Activated CD4-positive, alpha-beta T cell treated with anti-CD3 and anti-CD28 coated beads for 24 hours (primary cell): Measurements from ENCODE around the gene PLEKHG3.
"Not testable (repeated sequence)": the region's sequence is repeated elsewhere in the genome, so short reads cannot be mapped to it uniquely, and the experiment has no call there.

Experiments
- DNase-seq, 2 donors: peaks; one replicate each; pipeline ENCODE4 v3.0.0-alpha.2; 2020; ENCODE audit warnings: low read depth in 2 of 2

Gene PLEKHG3

DNA sequence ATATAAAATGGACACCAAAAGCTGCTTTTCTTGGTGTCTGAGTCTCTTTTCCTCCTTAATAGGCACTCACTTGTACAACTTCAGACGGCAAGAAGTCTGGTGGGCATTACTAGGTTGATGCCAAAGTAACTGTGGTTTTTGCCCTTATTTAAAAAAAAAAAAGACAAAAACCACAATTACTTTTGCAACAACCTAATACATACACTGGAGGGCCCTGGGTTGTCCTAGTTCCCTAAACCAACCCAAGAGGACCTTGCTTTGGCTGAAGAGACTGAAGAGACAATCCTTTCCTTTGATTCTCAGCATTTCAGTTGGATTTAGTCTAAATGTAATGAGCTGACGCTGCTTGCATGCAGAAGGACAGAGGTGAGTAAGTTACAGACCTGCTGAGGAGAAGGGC, 16.2 kb upstream of the PLEKHG3 start:
- DNase-seq, result no peak

DNA sequence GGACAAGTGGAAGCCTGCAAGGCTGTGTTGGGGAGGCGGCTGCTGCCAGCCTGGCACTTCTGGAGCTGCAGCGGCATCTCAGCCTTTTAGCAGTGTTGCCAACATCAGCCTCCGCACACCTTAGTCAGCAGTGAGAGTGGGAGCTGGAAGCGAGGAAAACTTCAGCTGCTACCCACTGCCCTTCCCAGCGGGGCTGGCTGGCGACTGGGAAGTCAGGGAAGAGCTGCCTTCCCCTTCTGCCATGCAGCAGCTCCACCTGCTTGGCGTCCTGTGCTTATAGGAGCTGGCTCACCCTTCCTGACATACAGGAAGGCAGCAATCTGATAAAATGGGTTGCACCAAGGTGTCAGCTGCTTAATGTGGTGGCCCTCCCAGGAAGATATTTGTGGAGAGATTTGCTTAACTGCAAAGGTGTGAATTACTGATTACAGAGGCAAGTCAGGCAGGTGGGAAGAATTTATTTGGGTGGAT, 15.4 kb upstream of the PLEKHG3 start:
- DNase-seq, result no peak

- DNase-seq, result no peak
These were observed 14.9 kb upstream of the PLEKHG3 start for GRCh38 chr14:64689289-64689688.

- DNase-seq, result not testable (repeated sequence)
These were observed 13.6 kb upstream of the PLEKHG3 start for GRCh38 chr14:64690607-64691006.

DNA sequence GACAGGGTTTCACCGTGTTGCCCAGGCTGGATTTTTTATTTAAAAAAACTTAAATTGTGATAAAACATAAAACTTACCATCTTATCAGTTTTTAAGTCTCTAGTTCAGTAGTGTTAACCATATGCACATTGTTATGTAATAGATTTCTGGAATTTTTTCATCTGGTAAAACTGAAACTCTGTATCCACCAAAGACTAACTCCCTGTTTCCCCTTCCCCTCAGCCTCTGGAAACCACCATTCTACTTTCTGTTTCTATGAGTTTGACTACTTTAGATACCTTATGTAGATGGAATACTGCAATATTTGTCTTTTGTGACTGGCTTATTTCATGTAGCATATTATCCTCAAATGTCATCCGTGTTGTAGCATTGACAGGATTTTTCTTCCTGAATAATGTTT, 12.8 kb upstream of the PLEKHG3 start:
- DNase-seq, result no peak

DNA sequence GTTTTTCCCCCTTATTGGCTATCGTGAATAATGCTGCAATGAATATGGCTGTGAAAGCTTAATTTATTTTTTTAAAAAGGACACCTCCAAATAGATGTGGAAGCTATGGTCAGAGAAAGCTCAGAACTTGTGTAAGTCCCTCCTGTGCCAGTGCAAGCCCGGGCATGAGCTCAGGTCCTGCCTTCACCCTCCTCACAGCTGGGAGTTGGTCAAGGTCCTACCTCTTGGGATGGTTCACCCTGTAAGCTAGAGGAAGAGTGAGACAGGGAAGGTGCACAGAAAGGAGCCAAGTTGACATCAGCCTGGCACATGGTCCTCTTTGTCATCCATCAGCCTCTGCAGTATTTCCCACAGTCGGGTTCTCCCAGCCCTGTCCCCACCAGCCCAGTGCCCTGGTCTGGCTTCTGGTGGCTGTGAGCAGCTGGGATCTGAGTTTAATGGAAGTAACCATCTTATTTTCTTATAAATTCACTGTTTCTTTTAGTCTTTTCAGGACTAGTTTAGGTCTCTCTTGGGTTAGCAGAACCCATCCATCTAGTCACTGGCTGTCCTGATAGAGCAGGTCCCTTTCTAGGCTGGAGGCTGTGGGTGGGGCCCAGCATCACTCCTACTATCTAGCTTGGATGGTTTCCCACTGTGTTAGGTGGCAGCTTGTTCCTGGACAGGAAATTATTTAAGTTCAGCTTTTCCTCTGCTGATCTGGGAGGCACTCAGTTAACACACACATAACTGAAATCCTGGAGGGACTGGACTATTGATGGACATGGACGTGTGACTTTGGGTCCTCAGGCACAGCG, 11.8 kb upstream of the PLEKHG3 start:
- no peak for DNase-seq

- DNase-seq, result no peak
These were observed 11.0 kb upstream of the PLEKHG3 start for GRCh38 chr14:64692986-64693809.

- no peak for DNase-seq
These were observed 10.4 kb upstream of the PLEKHG3 start for GRCh38 chr14:64693810-64694165.

- DNase-seq, result no peak
These were observed 9.2 kb upstream of the PLEKHG3 start for GRCh38 chr14:64695071-64695470.

DNA sequence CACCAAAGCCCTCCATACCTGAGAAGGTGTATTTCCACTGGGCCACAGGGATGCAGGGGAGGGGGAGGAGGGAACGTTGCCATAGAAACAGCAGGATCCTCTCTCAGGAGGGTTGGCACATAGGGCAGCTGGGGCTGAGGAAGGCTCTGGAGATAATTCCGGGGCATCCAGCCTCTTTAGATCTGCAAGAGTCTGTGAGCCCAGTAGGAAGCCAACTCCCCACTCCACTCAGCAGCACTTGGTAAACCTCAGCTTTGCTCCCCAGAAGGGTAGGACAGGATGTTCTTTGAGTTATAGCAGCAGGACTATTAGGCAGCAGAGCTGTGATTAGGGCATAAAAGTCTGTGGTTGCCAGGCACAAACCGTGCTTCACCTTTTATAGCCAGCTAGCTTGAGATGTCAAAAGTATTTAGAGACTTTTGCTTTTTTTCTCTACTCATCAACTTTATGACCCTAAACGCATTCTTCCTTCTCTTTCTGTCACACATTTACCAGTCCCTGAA, 7.8 kb upstream of the PLEKHG3 start:
- no peak for DNase-seq

GRCh38 chr14:64698903-64699302, 5.3 kb upstream of the PLEKHG3 start:
- no peak for DNase-seq

DNA sequence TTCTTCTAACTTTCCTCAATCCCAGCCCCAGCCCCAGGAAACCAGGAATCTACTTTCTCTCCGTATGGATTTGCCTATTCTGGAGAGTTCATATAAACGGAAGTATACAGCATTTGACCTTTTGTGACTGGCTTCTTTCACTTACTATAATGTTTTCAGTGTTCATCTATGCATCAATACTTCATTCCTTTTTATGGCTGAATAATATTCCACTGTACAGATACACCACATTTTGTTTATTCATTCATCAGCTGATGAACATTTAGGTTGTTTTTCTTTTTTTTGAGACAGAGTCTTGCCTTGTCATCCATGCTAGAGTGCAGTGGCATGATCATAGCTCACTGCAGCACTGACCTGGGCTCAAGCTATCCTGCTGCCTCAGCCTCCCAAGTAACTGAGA, 3.9 kb upstream of the PLEKHG3 start:
- DNase-seq, result no peak

DNA sequence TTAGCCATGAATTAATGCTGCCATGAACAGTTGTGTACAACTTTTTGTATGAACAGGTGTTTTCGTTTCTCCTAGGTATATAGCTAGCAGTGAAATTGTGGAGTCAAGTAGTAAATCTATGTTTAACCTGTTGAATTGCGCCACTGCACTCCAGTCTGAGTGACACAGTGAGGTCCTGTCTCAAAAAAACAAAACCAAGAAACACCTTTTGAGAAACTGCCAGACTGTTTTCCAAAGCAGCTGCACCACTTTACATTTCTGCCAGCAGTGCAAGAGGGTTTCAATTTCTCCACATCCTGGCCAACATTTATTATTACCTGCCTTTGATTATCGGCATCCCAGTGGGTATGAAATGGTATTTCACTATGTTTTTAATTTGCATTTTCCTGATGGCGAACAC, 3.3 kb upstream of the PLEKHG3 start:
- DNase-seq, result no peak

DNA sequence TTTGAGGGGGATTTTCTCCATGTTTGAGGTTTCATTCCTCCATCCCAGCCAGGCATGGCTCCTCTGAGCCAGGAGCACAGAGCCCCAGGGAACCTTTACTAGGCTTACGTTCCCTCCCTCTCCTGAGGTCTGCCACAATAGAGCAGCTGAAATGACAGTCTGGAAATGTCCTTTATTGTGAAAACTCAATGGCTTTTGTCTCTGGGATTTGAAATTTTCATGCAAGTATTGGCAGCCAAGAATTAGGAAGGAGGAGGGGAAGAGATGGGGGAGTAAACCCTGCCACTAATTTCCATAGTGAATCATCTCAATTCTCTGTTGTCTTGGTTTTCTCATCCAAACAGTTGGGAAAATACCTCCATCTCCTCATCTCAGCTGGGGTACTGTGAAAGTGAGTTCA, 2.6 kb upstream of the PLEKHG3 start:
- no peak for DNase-seq

- no peak for DNase-seq
These were observed 1.5 kb upstream of the PLEKHG3 start for GRCh38 chr14:64702493-64703394.

- no peak for DNase-seq
These were observed 655 bp upstream of the PLEKHG3 start for GRCh38 chr14:64703395-64704142.

DNA sequence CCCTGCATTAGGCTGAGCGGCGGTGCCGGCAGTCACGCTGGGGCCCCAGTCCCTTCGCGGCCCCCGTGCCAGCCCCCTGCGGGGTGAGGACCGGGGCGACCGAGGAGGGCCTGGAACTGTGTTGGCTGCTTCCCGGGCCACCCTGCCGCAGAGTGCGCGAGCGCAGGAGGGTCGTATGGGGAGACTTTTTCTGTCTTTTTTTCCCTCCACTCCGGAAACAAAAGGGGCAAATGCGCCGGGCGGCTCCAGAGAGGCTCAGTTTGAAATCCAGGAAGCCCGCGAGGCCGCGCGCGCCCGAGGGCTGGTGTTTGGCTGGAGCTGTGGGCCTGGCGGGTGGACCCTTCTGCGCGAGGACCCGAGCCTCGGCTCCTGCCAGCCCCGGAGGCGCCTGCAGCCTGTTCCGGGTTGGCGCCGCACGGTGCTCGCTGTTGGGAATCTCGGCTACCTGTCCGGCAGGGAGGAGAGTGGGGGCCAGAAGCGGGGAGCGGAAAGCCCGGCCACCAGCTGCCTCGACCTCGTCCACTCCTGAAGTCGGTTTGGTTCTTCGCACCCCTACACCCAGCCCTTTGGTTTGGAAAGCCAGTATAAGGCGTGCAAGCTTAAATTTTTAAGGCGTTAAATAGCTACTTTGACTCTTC, 638 bp downstream of the PLEKHG3 start:
- no peak for DNase-seq

DNA sequence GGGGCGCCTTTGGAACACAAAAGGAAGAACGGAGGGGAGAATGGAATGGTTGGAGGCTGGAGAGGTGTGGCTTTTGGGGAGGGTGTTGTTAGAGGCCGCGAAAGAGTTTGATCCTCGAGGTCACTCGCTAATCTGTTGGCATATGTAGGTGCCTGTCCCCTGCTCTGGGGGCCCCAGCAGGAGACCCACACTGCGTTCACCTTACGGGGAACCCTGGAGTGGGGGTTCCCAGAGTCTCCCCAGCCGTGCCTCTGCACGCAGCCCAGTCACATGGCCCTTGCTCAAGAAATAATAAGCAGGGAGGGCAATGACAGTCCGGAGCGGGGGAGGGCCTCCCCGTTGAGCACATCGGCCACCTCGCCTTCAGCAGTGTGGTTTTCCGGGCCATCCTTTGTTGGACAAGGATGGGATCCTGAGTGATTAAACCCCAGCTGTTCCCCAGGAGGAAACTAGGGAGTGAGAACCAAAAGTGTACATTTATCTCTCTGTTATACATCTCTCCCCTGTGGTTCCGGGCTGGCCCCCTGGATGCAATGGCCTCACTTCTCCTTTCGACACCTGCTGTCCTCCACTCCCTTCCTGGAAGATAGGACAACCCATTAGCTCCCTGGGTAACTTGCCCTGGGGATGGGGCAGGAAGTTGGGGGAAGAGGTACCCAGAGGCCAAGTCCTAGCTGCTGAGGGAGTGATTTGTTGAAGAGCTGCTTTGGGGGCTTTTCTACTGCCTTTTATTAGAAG, 1.3 kb downstream of the PLEKHG3 start:
- DNase-seq, result no peak

DNA sequence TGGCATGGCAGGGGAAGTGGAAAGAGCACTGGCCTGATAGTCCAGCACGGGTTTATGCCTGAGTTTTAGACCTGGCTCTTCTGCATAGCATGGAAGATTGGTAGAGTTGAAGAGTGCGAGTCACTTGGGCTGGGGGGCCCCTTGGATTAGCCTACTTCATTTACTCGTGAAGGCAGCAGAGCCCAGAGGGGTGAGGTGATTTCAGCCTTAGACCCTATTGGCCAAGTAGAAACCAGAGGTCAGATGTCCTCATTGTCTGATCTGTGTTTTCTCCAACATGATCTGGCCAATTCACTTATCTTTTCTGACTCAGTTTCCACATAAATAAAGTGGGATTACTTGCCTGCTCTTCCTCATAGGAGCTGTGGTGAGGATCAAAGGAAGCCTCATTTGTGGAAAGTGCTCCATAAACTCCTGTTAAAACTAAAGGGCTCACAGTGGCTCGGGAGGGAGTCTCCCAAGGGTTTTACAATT, 1.9 kb downstream of the PLEKHG3 start:
- DNase-seq, result no peak
